GM12874 (cell line): ENCODE data around the gene RNFT2.

Source experiments
- TF ChIP-seq, protein P1 (sequence below): IDR thresholded peaks from 2 replicates; pipeline ENCODE4 v1.5.1; 2011; ENCODE audit warnings: low read depth, mild to moderate bottlenecking, control low read depth, low read length, moderate library complexity; ENCODE audit not compliant: insufficient read depth

Gene RNFT2

DNA sequence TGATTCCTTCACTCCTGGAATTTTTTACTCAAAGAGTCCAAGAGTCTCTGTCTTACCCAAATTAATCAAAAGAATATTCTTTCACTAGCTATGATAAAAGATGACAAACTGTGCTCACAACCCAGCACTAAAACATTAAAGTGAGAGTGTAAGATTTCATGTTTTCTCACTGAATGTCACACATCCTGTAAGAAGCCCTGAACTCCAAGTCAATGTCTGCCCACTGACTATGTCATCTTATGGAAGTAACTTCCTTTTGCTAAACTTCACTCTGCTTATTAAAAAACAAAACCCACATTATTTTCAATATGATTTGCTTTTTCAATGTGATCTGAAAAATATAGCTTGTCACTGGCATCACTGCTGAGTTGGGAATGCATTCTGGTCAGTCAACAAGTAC, 15.9 kb upstream of the RNFT2 start:
- TF ChIP-seq, protein P1, sequence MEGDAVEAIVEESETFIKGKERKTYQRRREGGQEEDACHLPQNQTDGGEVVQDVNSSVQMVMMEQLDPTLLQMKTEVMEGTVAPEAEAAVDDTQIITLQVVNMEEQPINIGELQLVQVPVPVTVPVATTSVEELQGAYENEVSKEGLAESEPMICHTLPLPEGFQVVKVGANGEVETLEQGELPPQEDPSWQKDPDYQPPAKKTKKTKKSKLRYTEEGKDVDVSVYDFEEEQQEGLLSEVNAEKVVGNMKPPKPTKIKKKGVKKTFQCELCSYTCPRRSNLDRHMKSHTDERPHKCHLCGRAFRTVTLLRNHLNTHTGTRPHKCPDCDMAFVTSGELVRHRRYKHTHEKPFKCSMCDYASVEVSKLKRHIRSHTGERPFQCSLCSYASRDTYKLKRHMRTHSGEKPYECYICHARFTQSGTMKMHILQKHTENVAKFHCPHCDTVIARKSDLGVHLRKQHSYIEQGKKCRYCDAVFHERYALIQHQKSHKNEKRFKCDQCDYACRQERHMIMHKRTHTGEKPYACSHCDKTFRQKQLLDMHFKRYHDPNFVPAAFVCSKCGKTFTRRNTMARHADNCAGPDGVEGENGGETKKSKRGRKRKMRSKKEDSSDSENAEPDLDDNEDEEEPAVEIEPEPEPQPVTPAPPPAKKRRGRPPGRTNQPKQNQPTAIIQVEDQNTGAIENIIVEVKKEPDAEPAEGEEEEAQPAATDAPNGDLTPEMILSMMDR: no peak

DNA sequence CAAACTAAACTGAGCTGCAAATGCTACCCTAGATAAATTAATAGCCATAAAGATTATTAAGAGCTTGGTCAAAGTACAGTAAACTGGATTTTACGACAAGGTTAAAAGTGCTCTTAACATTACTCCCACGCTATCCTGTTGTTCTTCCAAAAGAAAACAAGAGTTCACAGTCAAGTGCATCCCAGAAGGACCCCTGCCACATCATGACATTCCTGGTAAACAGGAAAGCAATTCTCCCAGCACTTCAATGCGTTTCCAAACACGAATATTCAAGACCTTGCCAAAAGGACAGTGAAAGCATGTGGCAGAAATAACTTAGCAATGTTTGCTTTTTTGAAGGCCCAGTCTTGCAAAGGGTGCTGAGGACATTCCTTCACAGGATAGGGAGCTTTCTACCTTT, 11.4 kb upstream of the RNFT2 start:
- TF ChIP-seq, protein P1: no peak

DNA sequence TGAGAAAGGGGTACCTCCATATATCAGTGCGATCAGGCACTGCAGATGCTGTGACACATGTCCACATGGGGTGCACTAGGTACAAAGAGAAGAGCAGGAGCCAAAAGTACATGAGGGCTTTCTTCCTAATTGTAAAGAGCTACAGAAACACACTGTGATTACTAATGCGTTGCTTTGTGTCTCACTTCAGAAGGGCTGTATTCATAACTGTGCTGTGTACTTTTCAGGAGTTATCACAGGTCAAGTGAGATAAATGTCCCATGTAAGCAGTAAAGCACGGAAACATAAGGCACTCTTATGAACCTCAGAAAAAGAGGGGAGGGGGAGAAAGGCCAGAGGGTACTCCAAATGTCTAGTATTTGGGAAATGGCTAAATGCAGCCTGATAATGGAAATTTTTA, 10.9 kb upstream of the RNFT2 start:
- TF ChIP-seq, protein P1: no peak

DNA sequence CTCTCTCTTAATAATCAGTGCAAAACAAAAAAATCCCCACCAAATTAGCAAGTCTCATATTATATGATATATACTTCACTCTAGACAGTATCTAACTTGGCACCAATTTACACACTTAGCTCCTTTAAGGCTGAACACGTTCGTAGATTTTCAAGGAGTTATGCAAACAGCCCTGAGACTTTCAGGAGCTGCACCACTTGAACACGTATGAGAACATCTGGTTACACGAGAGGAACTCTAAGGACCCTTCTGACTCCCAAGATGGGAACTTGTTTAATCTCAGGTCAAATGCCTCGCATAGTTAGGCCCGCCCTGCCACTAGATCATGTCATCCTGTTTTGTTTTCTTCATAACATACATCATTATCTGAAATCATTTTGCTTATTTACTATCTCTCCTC, 10.2 kb upstream of the RNFT2 start:
- TF ChIP-seq, protein P1: no peak

DNA sequence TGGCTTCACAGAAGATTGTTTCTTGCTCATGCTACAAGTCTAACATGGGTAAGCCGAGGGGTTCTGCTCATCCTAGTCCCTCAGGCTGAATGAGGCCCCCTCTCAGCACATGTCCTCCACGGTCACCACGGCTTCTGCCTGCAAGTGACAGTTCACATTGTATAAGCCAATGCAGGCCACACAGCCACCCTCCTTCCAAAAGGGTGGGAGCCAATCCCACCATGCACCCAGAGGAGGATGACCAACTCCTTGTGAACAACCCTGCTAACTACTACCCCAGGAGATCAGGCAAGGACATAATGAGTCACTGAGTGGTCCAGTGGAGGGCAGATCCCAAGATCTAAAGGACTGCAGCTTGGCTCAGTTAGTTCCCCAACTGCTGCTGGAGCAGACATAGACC, 6.3 kb upstream of the RNFT2 start:
- TF ChIP-seq, protein P1: no peak

DNA sequence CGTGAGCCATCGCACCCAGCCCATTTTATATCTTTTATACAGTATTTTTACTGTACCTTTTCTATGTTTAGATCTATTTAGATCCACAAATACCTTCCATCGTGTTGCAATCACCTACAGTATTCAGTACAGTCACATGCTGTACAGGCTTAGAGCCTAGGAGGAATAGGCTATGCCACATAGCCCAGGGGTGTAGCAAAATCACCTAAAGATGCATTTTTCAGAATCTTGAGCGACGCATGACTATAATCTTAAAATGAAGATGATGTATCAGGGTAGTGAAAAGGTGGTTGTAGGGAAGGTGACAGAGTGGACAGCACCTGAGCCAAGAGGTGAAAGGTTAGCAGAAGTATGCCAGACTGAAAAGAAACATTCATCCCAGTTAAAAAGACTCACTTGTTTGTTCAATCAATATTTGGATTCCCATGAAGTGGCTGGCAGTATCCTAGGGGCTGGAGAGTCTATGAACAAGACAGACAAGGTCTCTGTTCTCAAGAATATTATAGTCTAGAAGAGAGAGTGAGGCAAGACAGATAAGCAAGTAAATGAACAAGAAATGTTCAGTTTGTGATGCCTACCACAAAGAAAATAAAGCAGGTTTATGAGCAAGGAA, 3.9 kb upstream of the RNFT2 start:
- TF ChIP-seq, protein P1: no peak

DNA sequence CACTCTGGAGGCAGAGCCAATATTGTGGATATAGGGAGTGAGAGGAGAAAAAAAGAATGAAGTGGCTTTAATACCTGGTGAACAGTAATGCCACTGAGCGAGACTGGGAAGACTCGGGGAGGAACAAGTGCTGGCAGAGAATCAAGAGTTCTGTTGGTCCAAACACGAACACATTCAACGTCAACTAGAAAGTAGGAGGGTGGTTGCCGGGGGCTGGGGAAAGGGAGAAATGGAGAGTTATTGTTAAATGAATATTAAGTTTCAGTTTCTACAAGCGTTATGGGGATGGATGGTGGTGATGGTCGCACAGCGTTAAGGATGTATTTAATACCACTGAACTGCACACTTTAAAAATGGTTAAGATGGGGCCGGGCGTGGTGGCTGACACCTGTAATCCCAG, 3.0 kb upstream of the RNFT2 start:
- TF ChIP-seq, protein P1: no peak

DNA sequence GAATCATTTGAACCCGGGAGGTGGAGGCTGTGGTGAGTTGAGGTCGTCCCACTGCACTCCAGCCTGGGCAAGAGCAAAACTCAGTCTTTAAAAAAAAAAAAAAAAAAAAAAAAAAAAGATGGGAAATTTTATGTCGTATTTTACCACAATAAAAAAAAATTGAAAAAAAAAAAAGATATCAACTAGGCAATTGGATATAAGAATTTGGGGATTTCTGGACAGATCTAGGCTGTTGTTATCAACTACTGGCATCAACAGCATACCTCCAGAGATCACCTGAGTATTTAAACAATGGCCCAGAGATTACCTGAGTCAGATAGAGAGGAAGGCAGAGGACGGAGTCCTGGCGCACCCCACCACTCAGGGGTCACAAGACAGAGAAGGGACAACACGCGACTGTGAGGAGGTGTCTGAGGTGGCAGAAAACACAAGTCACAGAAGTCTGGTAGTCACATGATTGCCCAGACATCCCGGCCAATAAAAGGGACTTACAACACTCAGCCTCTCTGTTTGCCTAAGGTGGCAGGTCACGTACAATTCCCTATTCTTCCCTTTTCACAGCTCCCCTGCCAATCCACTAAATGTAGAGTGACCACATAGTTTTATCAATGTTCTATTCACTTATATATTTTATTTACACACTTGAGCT, 2.0 kb upstream of the RNFT2 start:
- TF ChIP-seq, protein P1: no peak
